HG03442 (cell line): ENCODE results near the gene NEDD4L.
"Not testable (repeated sequence)": the region's sequence is repeated elsewhere in the genome, so short reads cannot be mapped to it uniquely, and the experiment has no call there.

Experiments
- ATAC-seq: cut with Tn5 transposase; IDR thresholded peaks from one replicate; pipeline ENCODE4 v1.9.1; 2021; ENCODE audit warnings: mild to moderate bottlenecking, moderate library complexity; ENCODE audit not compliant: unreplicated experiment

The NEDD4L gene

GRCh38 chr18:58256316-58257080 lies 212.5 kb downstream of the NEDD4L start:
- ATAC-seq = no peak

GRCh38 chr18:58257461-58257860 lies 213.4 kb downstream of the NEDD4L start:
- ATAC-seq = peak; percentile 41

- no peak for ATAC-seq
Observed at GRCh38 chr18:58258692-58259342, 214.8 kb downstream of the NEDD4L start.

- ATAC-seq = no peak
Observed at GRCh38 chr18:58263055-58263957, 219.3 kb downstream of the NEDD4L start.

GRCh38 chr18:58264075-58264474 lies 220.0 kb downstream of the NEDD4L start:
- ATAC-seq = no peak

- no peak for ATAC-seq
Observed at GRCh38 chr18:58264840-58265239, 220.8 kb downstream of the NEDD4L start.

GRCh38 chr18:58265489-58265888 lies 221.5 kb downstream of the NEDD4L start:
- ATAC-seq = not testable (repeated sequence)

- no peak for ATAC-seq
Observed at GRCh38 chr18:58266291-58266690, 222.3 kb downstream of the NEDD4L start.

- no peak for ATAC-seq
Observed at GRCh38 chr18:58267493-58267892, 223.5 kb downstream of the NEDD4L start.

- ATAC-seq = no peak
Observed at GRCh38 chr18:58268849-58269248, 224.8 kb downstream of the NEDD4L start.

- no peak for ATAC-seq
Observed at GRCh38 chr18:58269931-58270330, 225.9 kb downstream of the NEDD4L start.

GRCh38 chr18:58270396-58270795 lies 226.4 kb downstream of the NEDD4L start:
- no peak for ATAC-seq

GRCh38 chr18:58271770-58272169 lies 227.7 kb downstream of the NEDD4L start:
- no peak for ATAC-seq

GRCh38 chr18:58272209-58272608 lies 228.2 kb downstream of the NEDD4L start:
- no peak for ATAC-seq

GRCh38 chr18:58272779-58273435 lies 228.9 kb downstream of the NEDD4L start:
- ATAC-seq = no peak

- no peak for ATAC-seq
Observed at GRCh38 chr18:58275176-58275575, 231.2 kb downstream of the NEDD4L start.

GRCh38 chr18:58276789-58277739 lies 233.0 kb downstream of the NEDD4L start:
- no peak for ATAC-seq

GRCh38 chr18:58279504-58280175 lies 235.6 kb downstream of the NEDD4L start:
- no peak for ATAC-seq

- ATAC-seq = no peak
Observed at GRCh38 chr18:58280191-58280590, 236.2 kb downstream of the NEDD4L start.
